ENCODE measurements around the gene ALX4.

Gene ALX4

GRCh38 chr11:44309478-44310205, at the start of gene ALX4:
Gene ALX4 (minus strand): TSS chr11:44310139. CDS start chr11:44310062, 77 bp downstream.
- FAIRE-seq: no peak

GRCh38 chr11:44359162-44359561, 49.2 kb upstream of the ALX4 start:
- no peak for FAIRE-seq

GRCh38 chr11:44358713-44359112, 48.8 kb upstream of the ALX4 start:
- no peak for FAIRE-seq

GRCh38 chr11:44357711-44358110, 47.8 kb upstream of the ALX4 start:
- FAIRE-seq: no peak

GRCh38 chr11:44356351-44356750, 46.4 kb upstream of the ALX4 start:
- no peak for FAIRE-seq

GRCh38 chr11:44351898-44352498, 42.1 kb upstream of the ALX4 start:
- no peak for FAIRE-seq

GRCh38 chr11:44351006-44351660, 41.2 kb upstream of the ALX4 start:
- FAIRE-seq: no peak

- no peak for FAIRE-seq
Observed at GRCh38 chr11:44349328-44349727, 39.4 kb upstream of the ALX4 start.

GRCh38 chr11:44348721-44349120, 38.8 kb upstream of the ALX4 start:
- FAIRE-seq: no peak

- FAIRE-seq: no peak
Observed at GRCh38 chr11:44348114-44348513, 38.2 kb upstream of the ALX4 start.

- no peak for FAIRE-seq
Observed at GRCh38 chr11:44347538-44347937, 37.6 kb upstream of the ALX4 start.

GRCh38 chr11:44346983-44347382, 37.0 kb upstream of the ALX4 start:
- no peak for FAIRE-seq

GRCh38 chr11:44345781-44346180, 35.8 kb upstream of the ALX4 start:
- FAIRE-seq: no peak

- FAIRE-seq: no peak
Observed at GRCh38 chr11:44344921-44345320, 35.0 kb upstream of the ALX4 start.

- FAIRE-seq: no peak
Observed at GRCh38 chr11:44344423-44344820, 34.5 kb upstream of the ALX4 start.

- FAIRE-seq: no peak
Observed at GRCh38 chr11:44343778-44344422, 34.0 kb upstream of the ALX4 start.

GRCh38 chr11:44342616-44343015, 32.7 kb upstream of the ALX4 start:
- FAIRE-seq: no peak

- no peak for FAIRE-seq
Observed at GRCh38 chr11:44340656-44341055, 30.7 kb upstream of the ALX4 start.

GRCh38 chr11:44339530-44339883, 29.6 kb upstream of the ALX4 start:
- no peak for FAIRE-seq

GRCh38 chr11:44338698-44339529, 29.0 kb upstream of the ALX4 start:
- FAIRE-seq: no peak

GRCh38 chr11:44338026-44338425, 28.1 kb upstream of the ALX4 start:
- FAIRE-seq: no peak

- no peak for FAIRE-seq
Observed at GRCh38 chr11:44335919-44336318, 26.0 kb upstream of the ALX4 start.

Measured in islet of Langerhans (tissue), 1 donor.